BE2C (cell line): ENCODE results near the gene SYNRG.

Experiments used
- DNase-seq: peaks from one replicate; pipeline ENCODE4 v3.0.0-alpha.2; 2020
- H3K27me3 ChIP-seq: fragments of 250-450 bp; sonication (Bioruptor Pico); 2 replicates; pipeline ENCODE4 v1.5.1; 2020; ENCODE audit warnings: mild to moderate bottlenecking
- H3K36me3 ChIP-seq: fragments of 250-450 bp; sonication (Bioruptor Pico); 2 replicates; pipeline ENCODE4 v1.5.1; 2020; ENCODE audit warnings: mild to moderate bottlenecking
- H3K4me1 ChIP-seq: fragments of 250-450 bp; sonication (Bioruptor Pico); 2 replicates; pipeline ENCODE4 v1.5.1; 2020
- H3K4me3 ChIP-seq: 2 replicates; pipeline ENCODE4 v1.5.1; 2011; ENCODE audit warnings: low read depth, low read length
- H3K9me3 ChIP-seq: fragments of 250-450 bp; sonication (Bioruptor Pico); 2 replicates; pipeline ENCODE4 v1.5.1; 2020
- CTCF ChIP-seq: IDR thresholded peaks from 2 replicates; pipeline ENCODE4 v1.5.1; 2012; ENCODE audit warnings: mild to moderate bottlenecking, low read depth, low read length

Gene SYNRG

DNA sequence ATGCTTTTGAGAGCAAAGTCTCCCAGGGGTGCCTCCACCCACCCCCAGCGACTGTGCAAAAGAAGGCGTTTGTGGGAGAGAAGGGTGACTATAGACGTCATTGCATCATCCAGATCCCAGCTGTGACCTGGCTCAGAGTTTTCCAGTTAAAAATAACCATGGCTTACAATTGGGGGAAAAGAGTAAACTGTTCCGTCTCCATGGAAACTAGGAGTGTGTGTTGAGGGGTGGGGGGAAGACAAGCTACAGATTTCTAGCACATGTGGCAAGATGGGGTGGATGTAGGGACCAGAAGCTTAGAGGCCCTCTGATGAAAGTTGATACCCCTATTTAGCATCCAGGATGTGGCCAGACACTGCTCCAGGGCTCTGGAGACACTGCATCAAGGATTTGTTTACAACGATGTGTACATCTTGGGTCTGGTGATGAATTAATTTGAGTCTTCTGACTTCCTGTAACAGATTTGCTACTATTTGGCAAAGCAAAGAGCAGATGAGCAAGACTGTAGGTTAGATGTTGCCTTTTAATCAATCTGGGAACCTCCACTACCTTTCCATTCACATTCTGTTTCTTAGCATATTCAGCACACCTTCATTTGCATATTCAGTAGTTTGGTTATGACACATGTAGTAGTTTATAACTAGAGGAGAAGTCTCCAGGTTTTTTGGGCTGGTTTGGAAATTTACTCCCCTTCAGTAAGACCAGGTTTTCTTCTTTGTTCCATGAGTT is 125.7 kb downstream of the SYNRG start:
- no peak for DNase-seq
- Histone ChIP-seq H3K27me3 (no peaks in the 10 kb centered on the region), H3K4me1 (peaks cover 4% of the 10 kb centered on the region), H3K4me3 (no peak overlapping the region), H3K36me3 (peaks cover under 1% of the 10 kb centered on the region; the same call in 1 of the 2 replicates), H3K9me3 (no peaks in the 10 kb centered on the region)
- no peak for TF ChIP-seq CTCF

- peaks cover 4% of the 10 kb centered on the region; the same call in 1 of the 2 replicates for H3K4me1 ChIP-seq
- TF ChIP-seq CTCF: no peak
- no peak for DNase-seq
- H3K36me3 ChIP-seq: peaks cover 12% of the 10 kb centered on the region
- H3K9me3 ChIP-seq: no peaks in the 10 kb centered on the region
- no peak overlapping the region for H3K4me3 ChIP-seq
- H3K27me3 ChIP-seq: no peaks in the 10 kb centered on the region
These were observed 128.1 kb downstream of the SYNRG start for GRCh38 chr17:37481001-37481665.

GRCh38 chr17:37480427-37480826 is 128.8 kb downstream of the SYNRG start:
- DNase-seq: no peak
- no peak overlapping the region for H3K4me3 ChIP-seq
- no peaks in the 10 kb centered on the region for H3K27me3 ChIP-seq
- H3K36me3 ChIP-seq: peaks cover 18% of the 10 kb centered on the region
- no peaks in the 10 kb centered on the region for H3K9me3 ChIP-seq
- TF ChIP-seq CTCF: no peak
- H3K4me1 ChIP-seq: peaks cover 4% of the 10 kb centered on the region; the same call in 1 of the 2 replicates

GRCh38 chr17:37479025-37479424 is 130.2 kb downstream of the SYNRG start:
- peaks cover 4% of the 10 kb centered on the region; the same call in 1 of the 2 replicates for H3K4me1 ChIP-seq
- no peak for DNase-seq
- no peak for TF ChIP-seq CTCF
- no peak overlapping the region for H3K4me3 ChIP-seq
- H3K27me3 ChIP-seq: no peaks in the 10 kb centered on the region
- H3K36me3 ChIP-seq: peaks cover 27% of the 10 kb centered on the region
- no peaks in the 10 kb centered on the region for H3K9me3 ChIP-seq

GRCh38 chr17:37478187-37478586 is 131.0 kb downstream of the SYNRG start:
- Histone ChIP-seq H3K27me3 (no peaks in the 10 kb centered on the region), H3K36me3 (peaks cover 36% of the 10 kb centered on the region), H3K4me1 (no peaks in the 10 kb centered on the region), H3K9me3 (no peaks in the 10 kb centered on the region), H3K4me3 (no peak overlapping the region)
- TF ChIP-seq CTCF: no peak
- no peak for DNase-seq
